ENCODE data around the gene ANGPTL4. TPM values are rescaled to one million over a fixed set of nuclear protein-coding genes. Genes with fewer than 3 reads are reported as not detected.
A peak's percentile ranks its signal among the peaks of the same experiment; 100 is the strongest.

Gene ANGPTL4
- total and polyA plus RNA-seq, 2 experiments from 2014 or later: 1.9 to 2.2 TPM

GRCh38 chr19:8401981-8402411 lies 38.0 kb downstream of the ANGPTL4 start (continued):
- TF ChIP-seq ZNF462 (CRISPR knock-in tag; IDR thresholded peaks at IDR 0.05): no peak
- no peak for TF ChIP-seq EZH2 (IDR thresholded peaks at IDR 0.05; ENCODE audit: low read depth, unreplicated experiment)
- no peak for TF ChIP-seq CTCF (conservative IDR thresholded peaks at IDR 0.05; ENCODE audit: low read depth in 2 of 2)

- Mint-ChIP-seq H3K36me3 (ENCODE audit: low read depth) (peaks cover 28% of the 10 kb centered on the region), H3K27ac (no peak overlapping the region), H3K4me3 (no peak overlapping the region), H3K27me3 (ENCODE audit: insufficient read depth, low read depth, poor library complexity) (peaks cover 8% of the 10 kb centered on the region), H3K9me3 (no peaks in the 10 kb centered on the region), H3K4me1 (no peaks in the 10 kb centered on the region)
- no peaks in the 10 kb centered on the region for H3K4me1 ChIP-seq (ENCODE audit: insufficient read depth)
- no peaks in the 10 kb centered on the region; the same call in 1 of the 2 replicates for H4K20me1 ChIP-seq (replicated peaks; ENCODE audit: insufficient read depth)
- H3K36me3 ChIP-seq (ENCODE audit: insufficient read depth): no peaks in the 10 kb centered on the region
- no peak overlapping the region for H3K4me3 ChIP-seq
- no peaks in the 10 kb centered on the region for H3K27me3 ChIP-seq (ENCODE audit: insufficient read depth)
- H3F3A ChIP-seq (replicated peaks; ENCODE audit: low read depth): 0 out of 2 replicates have a peak, but pooled peaks cover 2% of the 10 kb centered on the region
- no peak overlapping the region for H2AFZ ChIP-seq
- ATAC-seq (no peak), DNase-seq (ENCODE audit: low spot score) (no peak)
- H3K79me2 ChIP-seq (replicated peaks; ENCODE audit: insufficient read depth): peaks cover 9% of the 10 kb centered on the region
- 0 out of 4 replicates have a peak, but pooled peaks of 1 of the 2 experiments have one; percentile 6 for TF ChIP-seq CTCF (conservative IDR thresholded peaks at IDR 0.05; ENCODE audit: low read depth in 2 of 2)
- no peak for TF ChIP-seq POLR2AphosphoS5 (IDR thresholded peaks at IDR 0.05; ENCODE audit: low read depth)
- H3K4me2 ChIP-seq: no peak overlapping the region
- H3K9me2 ChIP-seq (ENCODE audit: insufficient read depth): no peaks in the 10 kb centered on the region
- no peak overlapping the region for H3K27ac ChIP-seq (ENCODE audit: low read depth)
Observed at GRCh38 chr19:8403098-8403819, 39.3 kb downstream of the ANGPTL4 start.

Measured in GM23338 (cell line).